ENCODE measurements around the gene KPNA3. TPM values are rescaled to one million over a fixed set of nuclear protein-coding genes. Genes with fewer than 3 reads are reported as not detected.

Gene KPNA3
- polyA plus RNA-seq, 1 donor from 2014 or later: 41.7 TPM

DNA sequence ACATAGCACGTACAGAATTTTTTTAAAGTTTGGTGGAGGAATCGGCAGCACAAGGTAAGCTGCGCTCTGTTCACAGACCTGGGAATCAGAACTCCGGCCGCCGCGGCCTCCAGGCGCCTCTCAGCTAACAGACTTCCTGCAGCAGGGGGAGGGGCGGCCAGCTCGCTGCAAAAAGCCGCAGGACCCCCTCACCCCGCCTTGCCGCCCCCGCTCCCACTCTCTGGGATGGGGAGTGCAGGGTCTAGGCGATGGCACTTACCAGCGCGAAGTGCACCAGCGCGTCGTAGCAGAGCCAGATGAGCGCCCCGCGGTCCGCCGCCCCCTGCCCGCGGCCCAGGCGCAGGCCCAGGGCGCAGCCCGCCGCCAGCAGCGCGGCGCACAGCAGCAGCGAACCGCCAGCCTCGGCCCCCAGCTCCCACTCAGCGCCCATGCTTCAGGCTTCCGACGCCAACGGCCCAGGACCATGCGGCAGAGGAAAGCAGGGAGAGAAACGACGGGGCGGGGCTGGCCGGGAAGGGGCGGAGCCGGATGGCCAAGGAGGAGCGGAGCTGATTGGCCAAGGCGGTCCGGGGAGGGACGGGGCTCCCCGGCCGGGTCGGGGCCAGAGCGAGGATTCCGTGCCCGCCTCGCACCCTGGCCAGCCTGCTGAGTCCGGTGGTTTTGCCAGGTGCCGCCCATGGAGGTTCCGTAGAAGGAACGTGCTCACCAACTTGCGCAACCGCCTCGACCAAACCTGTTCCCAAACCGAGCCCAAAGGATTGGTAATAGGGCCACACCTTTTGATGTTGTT is 101.3 kb downstream of the KPNA3 start, which contains the start of gene EBPL:
TSS of gene EBPL (minus strand) at position 492 of the 790 bp plus-strand sequence. CDS start at position 430, 62 bp downstream.
- Histone ChIP-seq H3K36me3 (ENCODE audit: insufficient read depth, low read length) (no peaks in the 10 kb centered on the region), H3K27ac (ENCODE audit: low read length) (no peak within 1 kb of the TSS), H3K9me2 (ENCODE audit: insufficient read depth, low read length) (no peaks in the 10 kb centered on the region), H3K4me3 (ENCODE audit: low read length) (peak within 1 kb of the TSS; percentile 84), H2AFZ (ENCODE audit: low read depth, low read length) (peak within 1 kb of the TSS; percentile 38), H3F3A (ENCODE audit: insufficient read depth, low read length, poor library complexity, severe bottlenecking) (no peaks in the 10 kb centered on the region), H3K9me3 (ENCODE audit: low read length) (no peaks in the 10 kb centered on the region), H3K4me2 (ENCODE audit: low read length) (peak within 1 kb of the TSS; percentile 88), H3K27me3 (ENCODE audit: insufficient read depth, low read depth, low read length) (no peaks in the 10 kb centered on the region), H3K9ac (ENCODE audit: low read length) (peak within 1 kb of the TSS; percentile 65), H3K79me2 (replicated peaks; ENCODE audit: insufficient read depth, low read length) (peaks cover 7% of the 10 kb centered on the region), H4K20me1 (ENCODE audit: insufficient read depth) (no peaks in the 10 kb centered on the region)
- TF ChIP-seq EP300 (conservative IDR thresholded peaks at IDR 0.05; ENCODE audit: poor library complexity, severe bottlenecking): no peak
- TF ChIP-seq CTCF (IDR thresholded peaks at IDR 0.05; ENCODE audit: poor library complexity, severe bottlenecking): no peak
- TF ChIP-seq RAD21 (conservative IDR thresholded peaks at IDR 0.05): peak; percentile 45
- TF ChIP-seq EZH2 (IDR thresholded peaks at IDR 0.05; ENCODE audit: borderline replicate concordance, insufficient read depth, low read length, poor library complexity, severe bottlenecking): no peak
- TF ChIP-seq TAF1 (IDR thresholded peaks at IDR 0.05; ENCODE audit: low read depth): no peak
- TF ChIP-seq POLR2AphosphoS5 (IDR thresholded peaks at IDR 0.05): peak; percentile 68
- TF ChIP-seq, protein P1, sequence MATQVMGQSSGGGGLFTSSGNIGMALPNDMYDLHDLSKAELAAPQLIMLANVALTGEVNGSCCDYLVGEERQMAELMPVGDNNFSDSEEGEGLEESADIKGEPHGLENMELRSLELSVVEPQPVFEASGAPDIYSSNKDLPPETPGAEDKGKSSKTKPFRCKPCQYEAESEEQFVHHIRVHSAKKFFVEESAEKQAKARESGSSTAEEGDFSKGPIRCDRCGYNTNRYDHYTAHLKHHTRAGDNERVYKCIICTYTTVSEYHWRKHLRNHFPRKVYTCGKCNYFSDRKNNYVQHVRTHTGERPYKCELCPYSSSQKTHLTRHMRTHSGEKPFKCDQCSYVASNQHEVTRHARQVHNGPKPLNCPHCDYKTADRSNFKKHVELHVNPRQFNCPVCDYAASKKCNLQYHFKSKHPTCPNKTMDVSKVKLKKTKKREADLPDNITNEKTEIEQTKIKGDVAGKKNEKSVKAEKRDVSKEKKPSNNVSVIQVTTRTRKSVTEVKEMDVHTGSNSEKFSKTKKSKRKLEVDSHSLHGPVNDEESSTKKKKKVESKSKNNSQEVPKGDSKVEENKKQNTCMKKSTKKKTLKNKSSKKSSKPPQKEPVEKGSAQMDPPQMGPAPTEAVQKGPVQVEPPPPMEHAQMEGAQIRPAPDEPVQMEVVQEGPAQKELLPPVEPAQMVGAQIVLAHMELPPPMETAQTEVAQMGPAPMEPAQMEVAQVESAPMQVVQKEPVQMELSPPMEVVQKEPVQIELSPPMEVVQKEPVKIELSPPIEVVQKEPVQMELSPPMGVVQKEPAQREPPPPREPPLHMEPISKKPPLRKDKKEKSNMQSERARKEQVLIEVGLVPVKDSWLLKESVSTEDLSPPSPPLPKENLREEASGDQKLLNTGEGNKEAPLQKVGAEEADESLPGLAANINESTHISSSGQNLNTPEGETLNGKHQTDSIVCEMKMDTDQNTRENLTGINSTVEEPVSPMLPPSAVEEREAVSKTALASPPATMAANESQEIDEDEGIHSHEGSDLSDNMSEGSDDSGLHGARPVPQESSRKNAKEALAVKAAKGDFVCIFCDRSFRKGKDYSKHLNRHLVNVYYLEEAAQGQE (IDR thresholded peaks at IDR 0.05; ENCODE audit: borderline replicate concordance): no peak
- peak; percentile 47 for TF ChIP-seq SMC3 (conservative IDR thresholded peaks at IDR 0.05; ENCODE audit: poor library complexity)
- TF ChIP-seq MXI1 (conservative IDR thresholded peaks at IDR 0.05; ENCODE audit: poor library complexity, severe bottlenecking): peak; percentile 93

- peak overlapping the region; percentile 84 for H3K4me3 ChIP-seq (ENCODE audit: low read length)
- no peaks in the 10 kb centered on the region for H3K27me3 ChIP-seq (ENCODE audit: insufficient read depth, low read depth, low read length)
- H3F3A ChIP-seq (ENCODE audit: insufficient read depth, low read length, poor library complexity, severe bottlenecking): no peaks in the 10 kb centered on the region
- H3K36me3 ChIP-seq (ENCODE audit: insufficient read depth, low read length): no peaks in the 10 kb centered on the region
- H2AFZ ChIP-seq (ENCODE audit: low read depth, low read length): peak overlapping the region; percentile 38
- no peaks in the 10 kb centered on the region for H3K9me2 ChIP-seq (ENCODE audit: insufficient read depth, low read length)
- TF ChIP-seq SMC3 (conservative IDR thresholded peaks at IDR 0.05; ENCODE audit: poor library complexity) (no peak), POLR2AphosphoS5 (IDR thresholded peaks at IDR 0.05) (no peak)
- no peak overlapping the region for H3K27ac ChIP-seq (ENCODE audit: low read length)
- H3K9me3 ChIP-seq (ENCODE audit: low read length): no peaks in the 10 kb centered on the region
- H4K20me1 ChIP-seq (ENCODE audit: insufficient read depth): no peaks in the 10 kb centered on the region
- H3K9ac ChIP-seq (ENCODE audit: low read length): peak overlapping the region; percentile 65
- H3K4me2 ChIP-seq (ENCODE audit: low read length): peak overlapping the region; percentile 88
- peaks cover 7% of the 10 kb centered on the region for H3K79me2 ChIP-seq (replicated peaks; ENCODE audit: insufficient read depth, low read length)
Measured at GRCh38 chr13:49690133-49690994, 102.1 kb downstream of the KPNA3 start.
